Vagina (tissue), 2 donors: ENCODE data around the gene PDZD4. TPM values are rescaled to one million over a fixed set of nuclear protein-coding genes. Genes with fewer than 3 reads are reported as not detected.

Experiments
- DNase-seq, 2 donors: peaks; one replicate each; pipeline ENCODE4 v3.0.0-alpha.2; 2017; ENCODE audit errors: extremely low spot score in 2 of 2
- H3K27ac ChIP-seq: fragments of 200-600 bp; sonication (generic); one replicate; pipeline ENCODE4 v1.5.1; 2019
- H3K27me3 ChIP-seq: fragments of 200-600 bp; sonication (generic); one replicate; pipeline ENCODE4 v1.5.1; 2019
- H3K36me3 ChIP-seq, 2 donors: fragments of 200-600 bp; sonication (generic); one replicate each; pipeline ENCODE4 v1.5.1; 2017 to 2019
- H3K4me1 ChIP-seq: fragments of 200-600 bp; sonication (generic); one replicate; pipeline ENCODE4 v1.5.1; 2019
- H3K4me3 ChIP-seq, 2 donors: fragments of 200-600 bp; sonication (generic); 1 replicate in 1 of 2; 2 replicates in 1 of 2; pipeline ENCODE4 v1.5.1; 2016 to 2019
- H3K9me3 ChIP-seq: fragments of 200-600 bp; sonication (generic); one replicate; pipeline ENCODE4 v1.5.1; 2019
- POLR2A ChIP-seq, 2 donors: fragments of 450-650 bp; IDR thresholded peaks; one replicate each; pipeline ENCODE4 v1.6.1; 2017; ENCODE audit warnings: antibody characterized with exemption in 2 of 2, mild to moderate bottlenecking in 2 of 2, moderate library complexity in 2 of 2
- POLR2AphosphoS5 ChIP-seq, 2 donors: sonication (generic); formaldehyde crosslinking; IDR thresholded peaks; one replicate each; pipeline ENCODE4 v1.9.0; 2017; ENCODE audit warnings: antibody characterized with exemption in 2 of 2, mild to moderate bottlenecking in 2 of 2, low read depth in 1 of 2; ENCODE audit not compliant: insufficient read depth in 1 of 2
- intact Hi-C: fragments of 100-400 bp; cut with DNase I; formaldehyde crosslinking; loops from one replicate; pipeline ENCODE4 v1.15.1; 2023
- total RNA-seq: library from RNA; depleted of rRNA; stranded (reverse); fragments of >200 nt; gene quantifications from one replicate; pipeline ENCODE4 v1.2.3, GENCODE V29; 2016
- TF ChIP-seq, protein P1 (sequence below), 3 experiments: fragments of 450-650 bp in 2 of 3; fragments of 200-600 bp in 1 of 3; sonication (generic) in 1 of 3; IDR thresholded peaks; one replicate each; pipeline ENCODE4 v1.5.1; 2017 to 2019; ENCODE audit warnings: antibody characterized with exemption in 3 of 3, mild to moderate bottlenecking in 2 of 3, moderate library complexity in 2 of 3

PDZD4 gene
- total RNA-seq, 1 donor from 2014 or later: 10.3 TPM

DNA sequence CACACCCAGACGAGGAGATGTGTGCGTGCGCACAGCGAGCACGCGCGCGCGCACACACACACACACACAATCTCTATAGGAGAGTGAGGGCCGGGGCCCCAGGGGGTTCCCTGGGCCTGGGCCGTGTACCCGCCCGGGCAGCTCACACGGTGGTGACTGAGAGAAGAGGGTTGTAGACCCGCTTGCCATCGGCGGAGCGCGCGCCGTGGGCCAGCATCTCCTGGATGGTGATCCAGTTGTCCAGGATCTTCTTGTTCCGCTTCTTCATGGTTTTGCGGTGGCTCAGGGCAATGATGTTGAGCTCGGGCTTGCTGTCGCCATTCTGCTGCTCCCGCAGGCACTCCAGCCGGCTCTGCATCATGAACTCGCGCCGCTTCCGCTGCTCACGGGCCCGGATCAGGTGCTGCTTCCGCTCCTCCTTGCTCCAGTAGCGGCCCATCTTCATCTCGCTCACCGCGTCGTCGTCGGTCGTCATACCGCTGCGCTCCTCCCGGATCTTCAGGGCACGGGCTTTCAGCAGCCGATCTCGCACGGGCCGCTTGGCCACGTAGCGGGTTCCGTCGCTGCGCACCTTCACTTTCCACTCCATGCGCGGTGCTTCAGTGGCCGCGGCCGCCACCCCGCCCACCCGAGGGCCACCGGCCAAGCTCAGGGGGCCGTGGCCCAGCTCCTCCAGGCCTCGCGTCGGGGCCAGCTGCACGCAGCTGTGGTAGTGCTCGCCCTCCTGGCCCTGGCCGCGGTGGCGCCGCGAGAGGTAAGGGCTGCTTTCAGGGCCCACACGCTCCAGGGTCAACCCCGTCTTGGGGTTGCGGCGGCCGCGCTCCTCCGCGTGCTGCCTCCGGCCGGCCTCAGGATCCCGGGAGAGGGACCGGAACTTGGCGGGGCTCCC is 26.9 kb downstream of the PDZD4 start:
- no peak overlapping the region for H3K4me3 ChIP-seq
- intact Hi-C loops: no loop called here

DNA sequence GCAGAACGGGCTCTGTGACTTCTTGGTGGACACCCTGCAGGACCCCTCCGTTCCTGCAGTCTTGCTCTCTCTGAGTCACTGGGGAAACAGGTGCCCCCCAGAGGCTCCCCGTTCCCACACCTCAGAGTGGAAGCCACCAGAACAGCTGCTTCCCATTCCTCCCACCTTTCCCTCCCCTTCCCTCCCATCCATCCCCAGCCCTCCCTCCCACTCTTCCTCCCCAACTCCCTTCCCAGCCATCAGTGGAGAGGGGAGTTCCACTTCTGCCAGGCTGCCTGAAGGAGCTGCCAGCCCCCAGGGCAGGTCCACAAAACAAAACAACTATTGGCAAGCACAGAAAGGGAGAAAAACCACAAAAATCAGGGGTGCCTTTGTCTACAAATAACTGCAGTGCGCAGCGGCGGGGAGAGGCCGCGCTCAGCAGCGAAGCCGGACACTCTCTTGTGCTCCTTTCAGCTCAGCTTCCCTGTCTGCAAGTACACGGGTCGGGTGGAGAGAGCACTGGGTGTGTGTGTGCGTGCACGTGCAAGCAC is 27.8 kb downstream of the PDZD4 start:
- H3K27me3 ChIP-seq: no peaks in the 10 kb centered on the region
- intact Hi-C loops: no loop called here
- H3K4me1 ChIP-seq: no peaks in the 10 kb centered on the region
- no peak for DNase-seq
- no peak overlapping the region for H3K27ac ChIP-seq
- no peak for TF ChIP-seq POLR2AphosphoS5 (IDR thresholded peaks at IDR 0.05; ENCODE audit: insufficient read depth in 1 of 2, low read depth in 1 of 2)
- no peak for TF ChIP-seq POLR2A (IDR thresholded peaks at IDR 0.05)
- TF ChIP-seq, protein P1, sequence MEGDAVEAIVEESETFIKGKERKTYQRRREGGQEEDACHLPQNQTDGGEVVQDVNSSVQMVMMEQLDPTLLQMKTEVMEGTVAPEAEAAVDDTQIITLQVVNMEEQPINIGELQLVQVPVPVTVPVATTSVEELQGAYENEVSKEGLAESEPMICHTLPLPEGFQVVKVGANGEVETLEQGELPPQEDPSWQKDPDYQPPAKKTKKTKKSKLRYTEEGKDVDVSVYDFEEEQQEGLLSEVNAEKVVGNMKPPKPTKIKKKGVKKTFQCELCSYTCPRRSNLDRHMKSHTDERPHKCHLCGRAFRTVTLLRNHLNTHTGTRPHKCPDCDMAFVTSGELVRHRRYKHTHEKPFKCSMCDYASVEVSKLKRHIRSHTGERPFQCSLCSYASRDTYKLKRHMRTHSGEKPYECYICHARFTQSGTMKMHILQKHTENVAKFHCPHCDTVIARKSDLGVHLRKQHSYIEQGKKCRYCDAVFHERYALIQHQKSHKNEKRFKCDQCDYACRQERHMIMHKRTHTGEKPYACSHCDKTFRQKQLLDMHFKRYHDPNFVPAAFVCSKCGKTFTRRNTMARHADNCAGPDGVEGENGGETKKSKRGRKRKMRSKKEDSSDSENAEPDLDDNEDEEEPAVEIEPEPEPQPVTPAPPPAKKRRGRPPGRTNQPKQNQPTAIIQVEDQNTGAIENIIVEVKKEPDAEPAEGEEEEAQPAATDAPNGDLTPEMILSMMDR (IDR thresholded peaks at IDR 0.05): no peak
- no peak overlapping the region for H3K4me3 ChIP-seq
- no peaks in the 10 kb centered on the region for H3K9me3 ChIP-seq
- peaks cover 0 to 13% of the 10 kb centered on the region in 2 donors for H3K36me3 ChIP-seq

More for the DNA sequence above, 26.9 kb downstream of the PDZD4 start:
- Histone ChIP-seq H3K36me3 (peaks cover 0 to 4% of the 10 kb centered on the region in 2 donors), H3K27me3 (no peaks in the 10 kb centered on the region), H3K4me1 (no peaks in the 10 kb centered on the region), H3K27ac (no peak overlapping the region), H3K9me3 (no peaks in the 10 kb centered on the region)
- no peak for DNase-seq
- TF ChIP-seq, protein P1 (IDR thresholded peaks at IDR 0.05): no peak
- no peak for TF ChIP-seq POLR2A (IDR thresholded peaks at IDR 0.05)
- TF ChIP-seq POLR2AphosphoS5 (IDR thresholded peaks at IDR 0.05; ENCODE audit: insufficient read depth in 1 of 2, low read depth in 1 of 2): no peak

DNA sequence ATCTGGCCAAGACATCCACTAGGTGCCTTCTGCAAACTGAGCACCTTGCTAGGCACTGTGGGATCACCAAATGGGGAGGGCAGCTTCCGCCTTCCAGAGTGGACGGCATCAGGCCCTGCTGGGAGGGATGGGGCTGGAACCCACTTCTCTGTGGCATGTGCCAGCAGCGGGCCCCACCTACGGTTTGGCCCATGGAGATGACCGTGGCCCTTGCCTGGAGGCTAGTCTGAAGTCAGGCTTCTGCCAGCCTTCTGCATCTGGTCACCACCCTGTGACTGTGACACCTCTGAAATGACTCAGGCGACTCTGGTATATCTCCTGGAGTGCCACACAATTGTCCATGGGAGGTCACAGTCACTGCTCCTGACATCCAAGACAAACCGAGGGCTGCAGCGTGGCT is 28.7 kb downstream of the PDZD4 start:
- intact Hi-C loops: no loop called here

DNA sequence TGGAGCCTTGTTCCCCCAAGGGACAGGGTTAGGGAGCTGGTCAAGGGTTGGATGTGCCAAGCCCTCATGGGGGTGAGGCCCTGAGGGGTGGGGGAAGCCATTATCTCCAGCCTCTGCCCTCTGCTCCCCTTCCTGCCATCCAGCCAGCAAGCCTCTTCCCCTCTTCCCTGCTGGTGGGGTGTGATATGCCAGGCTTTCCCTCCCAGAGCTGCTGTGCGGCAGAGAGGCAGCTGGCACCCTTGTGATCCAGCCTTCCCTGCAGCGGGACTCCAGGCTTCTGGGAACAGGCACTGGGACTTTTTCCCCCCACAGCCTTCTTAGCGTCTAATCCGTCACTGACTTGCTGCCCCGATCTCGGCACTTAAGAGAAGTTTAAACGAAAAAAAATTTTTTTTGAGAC is 29.6 kb downstream of the PDZD4 start:
- Histone ChIP-seq H3K9me3 (no peaks in the 10 kb centered on the region), H3K36me3 (peaks cover 0 to 21% of the 10 kb centered on the region in 2 donors), H3K27ac (no peak overlapping the region), H3K4me1 (peaks cover 5% of the 10 kb centered on the region), H3K4me3 (no peak overlapping the region), H3K27me3 (no peaks in the 10 kb centered on the region)
- TF ChIP-seq, protein P1 (IDR thresholded peaks at IDR 0.05): no peak
- TF ChIP-seq POLR2A (IDR thresholded peaks at IDR 0.05): no peak
- TF ChIP-seq POLR2AphosphoS5 (IDR thresholded peaks at IDR 0.05; ENCODE audit: insufficient read depth in 1 of 2, low read depth in 1 of 2): no peak
- intact Hi-C loops: no loop called here
- no peak for DNase-seq

More for the DNA sequence above, 28.7 kb downstream of the PDZD4 start:
- no peak overlapping the region for H3K27ac ChIP-seq
- H3K4me1 ChIP-seq: no peaks in the 10 kb centered on the region
- peaks cover 0 to 21% of the 10 kb centered on the region in 2 donors for H3K36me3 ChIP-seq
- no peaks in the 10 kb centered on the region for H3K9me3 ChIP-seq
- TF ChIP-seq POLR2A (IDR thresholded peaks at IDR 0.05): no peak
- TF ChIP-seq, protein P1 (IDR thresholded peaks at IDR 0.05): no peak
- no peak for TF ChIP-seq POLR2AphosphoS5 (IDR thresholded peaks at IDR 0.05; ENCODE audit: insufficient read depth in 1 of 2, low read depth in 1 of 2)
- no peak overlapping the region for H3K4me3 ChIP-seq
- DNase-seq: no peak
- no peaks in the 10 kb centered on the region for H3K27me3 ChIP-seq
